Esophagus muscularis mucosa (tissue), 4 donors: ENCODE measurements around the gene NBPF3. TPM values are rescaled to one million over a fixed set of nuclear protein-coding genes. Genes with fewer than 3 reads are reported as not detected.
"Not testable (repeated sequence)": the region's sequence is repeated elsewhere in the genome, so short reads cannot be mapped to it uniquely, and the experiment has no call there.

Experiments
- DNase-seq: peaks from one replicate; pipeline ENCODE4 v3.0.0-alpha.2; 2017; ENCODE audit errors: extremely low spot score
- H3K27ac ChIP-seq, 4 donors: fragments of 200-600 bp; sonication (generic); replicated peaks in 1 of 4; 1 replicate in 3 of 4; 2 replicates in 1 of 4; pipeline ENCODE4 v1.5.1; 2016 to 2019; ENCODE audit warnings: mild to moderate bottlenecking in 1 of 4
- H3K27me3 ChIP-seq, 4 donors: fragments of 200-600 bp; sonication (generic); one replicate each; pipeline versions ENCODE4 v1.5.1 to v1.6.0; 2016 to 2019
- H3K36me3 ChIP-seq, 4 donors: fragments of 200-600 bp; sonication (generic); one replicate each; pipeline ENCODE4 v1.5.1; 2016 to 2019
- H3K4me1 ChIP-seq, 4 donors: fragments of 200-600 bp; sonication (generic); one replicate each; pipeline ENCODE4 v1.5.1; 2016 to 2019
- H3K4me3 ChIP-seq, 4 donors: fragments of 200-600 bp; sonication (generic); 1 replicate in 2 of 4; 2 replicates in 2 of 4; pipeline ENCODE4 v1.5.1; 2016 to 2019; ENCODE audit warnings: mild to moderate bottlenecking in 4 of 4, moderate library complexity in 1 of 4
- H3K9me3 ChIP-seq, 4 donors: fragments of 200-600 bp; sonication (generic); 1 replicate in 3 of 4; 2 replicates in 1 of 4; pipeline ENCODE4 v1.5.1; 2016 to 2019
- CTCF ChIP-seq, 3 experiments: fragments of 200-600 bp in 2 of 3; fragments of 450-650 bp in 1 of 3; sonication (generic) in 2 of 3; IDR thresholded peaks; one replicate each; pipeline ENCODE4 v1.5.1; 2017 to 2019; ENCODE audit warnings: antibody characterized with exemption in 3 of 3, mild to moderate bottlenecking in 2 of 3, moderate library complexity in 1 of 3
- EP300 ChIP-seq: sonication (generic); formaldehyde crosslinking; IDR thresholded peaks from one replicate; pipeline ENCODE4 v1.6.1; 2017; ENCODE audit warnings: antibody characterized with exemption
- POLR2A ChIP-seq: fragments of 450-650 bp; IDR thresholded peaks from one replicate; pipeline ENCODE4 v1.6.1; 2017; ENCODE audit warnings: antibody characterized with exemption, moderate library complexity, mild to moderate bottlenecking, low read depth
- POLR2AphosphoS5 ChIP-seq, 2 donors: sonication (generic); formaldehyde crosslinking; IDR thresholded peaks; one replicate each; pipeline ENCODE4 v1.6.1; 2017; ENCODE audit warnings: antibody characterized with exemption in 2 of 2
- WGBS: methylation state at CpG from one replicate; pipeline ENCODE4 v1.1.5; 2018; 5-methylcytosine and 5-hydroxymethylcytosine counted together
- intact Hi-C: fragments of 100-400 bp; cut with DNase I; formaldehyde crosslinking; loops from one replicate; pipeline ENCODE4 v1.15.1; 2023
- total RNA-seq, 4 donors: library from RNA; depleted of rRNA; stranded (reverse); fragments of >200 nt; gene quantifications; one replicate each; pipeline versions ENCODE4 v1.1.0 to v1.2.1, GENCODE V29; 2016

The NBPF3 gene
- total RNA-seq, 4 donors from 2014 or later = 5.8 to 13.1 (median 9.0) TPM

GRCh38 chr1:21518774-21519455 lies 79.0 kb downstream of the NBPF3 start:
- TF ChIP-seq CTCF (IDR thresholded peaks at IDR 0.05) (no peak), POLR2AphosphoS5 (IDR thresholded peaks at IDR 0.05) (no peak), POLR2A (no peak), EP300 (no peak)
- H3K9me3 ChIP-seq = no peaks in the 10 kb centered on the region
- no peak overlapping the region for H3K4me3 ChIP-seq
- no peaks in the 10 kb centered on the region for H3K4me1 ChIP-seq
- no peak for DNase-seq
- no peaks in the 10 kb centered on the region for H3K36me3 ChIP-seq
- no peak overlapping the region for H3K27ac ChIP-seq
- WGBS = 96% methylated on average over 16 of the region's 16 CpGs
- peaks cover 0 to 20% (median 0%) of the 10 kb centered on the region in 4 donors for H3K27me3 ChIP-seq
- intact Hi-C loops = no loop called here

DNA sequence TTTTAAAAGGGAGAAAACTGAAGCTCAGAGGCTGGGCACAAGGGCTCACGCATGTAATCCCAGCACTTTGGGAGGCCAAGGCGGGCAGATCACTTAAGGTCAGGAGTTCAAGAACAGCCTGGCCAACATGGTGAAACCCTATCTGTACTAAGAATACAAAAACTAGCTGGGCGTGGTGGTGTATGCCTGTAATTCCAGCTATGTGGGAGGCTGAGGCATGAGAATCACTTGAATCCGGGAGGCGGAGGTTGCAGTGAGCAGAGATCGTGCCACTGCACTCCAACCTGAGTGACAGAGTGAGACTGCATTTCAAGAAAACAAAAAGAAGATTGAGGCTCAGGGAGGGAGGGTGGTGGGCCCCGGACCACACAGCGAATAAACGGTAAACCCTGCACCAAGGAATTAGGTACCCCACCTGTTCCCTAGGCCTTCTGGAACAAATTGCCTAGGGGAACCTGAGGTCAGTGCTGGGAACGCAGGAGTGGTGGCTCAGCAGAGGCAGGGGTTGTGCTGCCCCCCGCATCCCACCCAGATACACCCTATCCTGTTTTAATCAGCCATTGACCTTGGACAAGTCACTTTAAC lies 79.6 kb downstream of the NBPF3 start:
- 95% methylated on average over 11 of the region's 11 CpGs for WGBS

GRCh38 chr1:21520899-21521716 lies 81.2 kb downstream of the NBPF3 start:
- no peaks in the 10 kb centered on the region for H3K9me3 ChIP-seq
- H3K4me1 ChIP-seq = peaks cover 3 to 9% (median 5%) of the 10 kb centered on the region in 4 donors
- WGBS = 88% methylated on average over 13 of the region's 16 CpGs
- intact Hi-C loops = no loop called here
- TF ChIP-seq CTCF (IDR thresholded peaks at IDR 0.05) (no peak), EP300 (no peak), POLR2AphosphoS5 (IDR thresholded peaks at IDR 0.05) (no peak), POLR2A (no peak)
- H3K27me3 ChIP-seq = peaks cover 0 to 3% (median 0%) of the 10 kb centered on the region in 4 donors
- no peaks in the 10 kb centered on the region for H3K36me3 ChIP-seq
- no peak for DNase-seq
- no peak overlapping the region for H3K27ac ChIP-seq
- no peak overlapping the region for H3K4me3 ChIP-seq

More for the DNA sequence above, 79.6 kb downstream of the NBPF3 start:
- H3K4me3 ChIP-seq, H3K4me1 ChIP-seq, H3K36me3 ChIP-seq, H3K9me3 ChIP-seq, H3K27ac ChIP-seq, intact Hi-C loops, DNase-seq: not testable (repeated sequence)
- H3K27me3 ChIP-seq = peaks cover 0 to 16% (median 0%) of the 10 kb centered on the region in 4 donors

DNA sequence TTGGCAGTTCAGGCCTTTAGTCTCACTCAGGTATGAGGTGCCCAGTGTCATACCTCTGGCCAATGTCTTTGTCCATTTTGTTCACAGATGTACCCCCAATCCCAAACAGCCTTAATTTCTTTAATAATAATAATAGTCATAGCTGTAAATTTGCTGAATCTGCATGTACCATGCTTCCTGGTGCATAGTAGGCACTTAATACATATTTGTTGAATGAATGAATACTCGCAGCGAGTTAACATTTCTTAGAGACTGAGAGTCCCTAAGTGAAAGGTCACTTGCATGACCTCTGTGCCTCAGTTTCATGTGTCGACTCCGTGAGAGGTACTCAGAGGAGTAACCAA lies 81.8 kb downstream of the NBPF3 start:
- peaks cover 3 to 9% (median 5%) of the 10 kb centered on the region in 4 donors for H3K4me1 ChIP-seq
- no peak overlapping the region for H3K4me3 ChIP-seq
- 95% methylated on average over 4 of the region's 4 CpGs for WGBS
- H3K36me3 ChIP-seq = no peaks in the 10 kb centered on the region
- DNase-seq = no peak
- H3K27me3 ChIP-seq = peaks cover 0 to 3% (median 0%) of the 10 kb centered on the region in 4 donors
- H3K9me3 ChIP-seq = no peaks in the 10 kb centered on the region
- intact Hi-C loops = no loop called here
- no peak for TF ChIP-seq POLR2A
- TF ChIP-seq EP300 = no peak
- no peak for TF ChIP-seq CTCF (IDR thresholded peaks at IDR 0.05)
- no peak for TF ChIP-seq POLR2AphosphoS5 (IDR thresholded peaks at IDR 0.05)
- no peak overlapping the region for H3K27ac ChIP-seq

DNA sequence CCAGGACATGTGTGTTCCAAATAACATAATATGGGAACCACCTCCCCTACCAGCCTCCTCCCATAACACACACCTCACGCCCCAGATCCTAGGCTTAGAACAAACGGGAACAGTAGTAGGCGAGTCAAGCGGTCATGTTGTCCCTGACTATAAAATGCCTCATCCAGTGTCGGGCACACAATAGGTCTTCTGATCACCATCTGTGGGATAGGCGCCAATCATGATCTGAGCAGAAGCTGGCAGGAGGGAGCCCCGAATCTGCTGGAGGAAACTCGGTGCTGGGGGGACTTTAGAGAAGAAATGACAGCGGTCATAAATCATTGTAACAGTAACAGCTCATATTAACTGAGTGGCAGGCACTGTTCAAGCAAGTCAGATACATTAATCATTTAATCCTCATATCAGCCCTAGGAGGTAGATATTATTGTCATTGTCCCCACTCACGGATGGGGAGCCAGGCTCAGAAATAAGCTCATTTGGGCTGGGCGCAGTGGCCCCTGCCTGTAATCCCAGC lies 82.6 kb downstream of the NBPF3 start:
- Histone ChIP-seq H3K27me3 (peaks cover 0 to 3% (median 0%) of the 10 kb centered on the region in 4 donors), H3K27ac (no peak overlapping the region), H3K9me3 (no peaks in the 10 kb centered on the region), H3K4me3 (no peak overlapping the region), H3K4me1 (peaks cover 3 to 9% (median 5%) of the 10 kb centered on the region in 4 donors), H3K36me3 (no peaks in the 10 kb centered on the region)
- intact Hi-C loops = no loop called here
- DNase-seq = no peak
- TF ChIP-seq POLR2AphosphoS5 (IDR thresholded peaks at IDR 0.05) (no peak), EP300 (no peak), CTCF (IDR thresholded peaks at IDR 0.05) (no peak), POLR2A (no peak)
- 85% methylated on average over 11 of the region's 11 CpGs for WGBS
